ENCODE data around the gene UXS1. TPM values are rescaled to one million over a fixed set of nuclear protein-coding genes. Genes with fewer than 3 reads are reported as not detected.

Gene UXS1
- total and polyA plus RNA-seq, 8 donors: 4.3 to 23.6 (median 10.4) TPM

DNA sequence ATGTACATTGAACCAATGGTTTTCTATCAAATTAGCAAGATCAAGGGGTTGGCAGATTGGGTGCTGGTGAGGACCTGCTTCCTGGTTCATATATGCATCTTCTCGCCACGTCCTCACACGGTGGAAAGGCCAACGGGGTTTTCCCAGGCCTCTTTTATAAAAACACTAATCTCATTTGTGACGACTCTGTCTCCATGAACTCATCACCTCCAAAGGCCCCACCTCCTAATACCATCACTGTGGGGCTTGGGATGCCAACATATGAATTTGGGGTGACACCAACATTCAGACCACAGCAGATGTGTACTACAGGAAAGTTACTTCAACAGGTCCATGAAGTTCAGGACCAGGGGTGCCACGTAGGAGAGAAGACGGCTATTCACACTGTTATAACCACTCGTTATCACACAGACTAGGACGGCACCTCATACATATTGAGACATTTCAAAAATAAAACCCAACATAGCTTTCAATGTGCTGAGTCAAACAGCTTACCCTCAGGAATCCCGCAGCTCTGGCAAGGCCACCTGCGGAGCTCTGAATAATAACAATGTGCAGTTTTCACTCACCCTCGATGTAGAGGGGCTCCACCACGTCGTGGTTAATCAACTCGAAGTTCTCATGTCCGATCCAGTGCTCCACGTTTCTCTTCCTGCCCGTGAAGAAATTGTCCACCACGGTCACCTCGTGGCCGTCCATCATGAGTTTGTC lies 49.3 kb downstream of the UXS1 start:
- no peaks in the 10 kb centered on the region for H3K4me1 ChIP-seq
- intact Hi-C loops (cut with DNase I): no loop called here
- H3K27me3 ChIP-seq: no peaks in the 10 kb centered on the region
- no peak overlapping the region for H3K4me3 ChIP-seq
- WGBS, 2 donors: 89 to 92% methylated on average over 21 of the region's 21 CpGs
- DNase-seq: no peak
- TF ChIP-seq, protein P1, sequence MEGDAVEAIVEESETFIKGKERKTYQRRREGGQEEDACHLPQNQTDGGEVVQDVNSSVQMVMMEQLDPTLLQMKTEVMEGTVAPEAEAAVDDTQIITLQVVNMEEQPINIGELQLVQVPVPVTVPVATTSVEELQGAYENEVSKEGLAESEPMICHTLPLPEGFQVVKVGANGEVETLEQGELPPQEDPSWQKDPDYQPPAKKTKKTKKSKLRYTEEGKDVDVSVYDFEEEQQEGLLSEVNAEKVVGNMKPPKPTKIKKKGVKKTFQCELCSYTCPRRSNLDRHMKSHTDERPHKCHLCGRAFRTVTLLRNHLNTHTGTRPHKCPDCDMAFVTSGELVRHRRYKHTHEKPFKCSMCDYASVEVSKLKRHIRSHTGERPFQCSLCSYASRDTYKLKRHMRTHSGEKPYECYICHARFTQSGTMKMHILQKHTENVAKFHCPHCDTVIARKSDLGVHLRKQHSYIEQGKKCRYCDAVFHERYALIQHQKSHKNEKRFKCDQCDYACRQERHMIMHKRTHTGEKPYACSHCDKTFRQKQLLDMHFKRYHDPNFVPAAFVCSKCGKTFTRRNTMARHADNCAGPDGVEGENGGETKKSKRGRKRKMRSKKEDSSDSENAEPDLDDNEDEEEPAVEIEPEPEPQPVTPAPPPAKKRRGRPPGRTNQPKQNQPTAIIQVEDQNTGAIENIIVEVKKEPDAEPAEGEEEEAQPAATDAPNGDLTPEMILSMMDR (IDR thresholded peaks at IDR 0.05): no peak
- no peaks in the 10 kb centered on the region for H3K9me3 ChIP-seq
- H3K36me3 ChIP-seq: no peaks in the 10 kb centered on the region
- no peak for ATAC-seq
- no peak overlapping the region for H3K27ac ChIP-seq
- FAIRE-seq: no peak

DNA sequence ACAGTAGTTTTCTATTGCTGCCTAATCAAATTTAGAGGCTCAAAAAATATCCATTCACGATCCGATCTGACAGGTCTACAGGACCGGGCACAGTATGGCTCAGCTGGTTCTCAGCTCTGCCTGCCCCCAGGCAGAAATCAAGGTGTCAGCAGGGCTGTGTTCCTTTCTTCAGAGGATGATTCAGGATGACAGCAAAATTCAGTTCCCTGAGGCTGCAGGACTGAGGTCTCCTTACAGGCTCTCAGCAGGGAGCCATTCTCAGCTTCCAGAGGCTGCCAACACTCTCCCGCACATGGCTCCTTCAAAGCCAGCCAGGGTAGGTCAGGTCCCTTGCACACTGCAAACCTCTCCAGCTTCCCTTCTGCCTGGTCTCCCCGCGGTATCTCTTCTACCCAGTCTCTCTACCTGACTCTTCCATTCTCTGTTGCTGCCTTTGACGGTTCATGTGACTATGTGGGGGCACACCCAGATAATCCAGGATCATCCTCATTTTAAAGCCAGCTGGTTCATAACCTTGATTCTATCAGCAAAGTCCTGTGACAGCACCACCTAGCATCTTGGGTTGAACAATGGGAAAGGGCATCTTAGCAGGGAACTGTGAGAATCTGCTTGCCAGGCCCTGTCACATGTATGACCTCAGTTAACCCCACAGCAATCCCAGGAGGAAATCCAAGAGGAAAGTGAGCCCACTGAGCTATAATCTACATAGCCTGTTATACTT lies 50.4 kb downstream of the UXS1 start:
- TF ChIP-seq, protein P1 (IDR thresholded peaks at IDR 0.05): no peak
- FAIRE-seq: no peak
- H3K27me3 ChIP-seq: no peaks in the 10 kb centered on the region
- no peaks in the 10 kb centered on the region for H3K36me3 ChIP-seq
- 95 to 97% methylated on average over 7 of the region's 7 CpGs for WGBS, 2 donors
- no peak overlapping the region for H3K4me3 ChIP-seq
- no peak for DNase-seq
- H3K4me1 ChIP-seq: peaks cover 0 to 3% (median 0%) of the 10 kb centered on the region in 3 donors
- H3K9me3 ChIP-seq: no peaks in the 10 kb centered on the region
- no peak for ATAC-seq
- intact Hi-C loops (cut with DNase I): no loop called here
- no peak overlapping the region for H3K27ac ChIP-seq

DNA sequence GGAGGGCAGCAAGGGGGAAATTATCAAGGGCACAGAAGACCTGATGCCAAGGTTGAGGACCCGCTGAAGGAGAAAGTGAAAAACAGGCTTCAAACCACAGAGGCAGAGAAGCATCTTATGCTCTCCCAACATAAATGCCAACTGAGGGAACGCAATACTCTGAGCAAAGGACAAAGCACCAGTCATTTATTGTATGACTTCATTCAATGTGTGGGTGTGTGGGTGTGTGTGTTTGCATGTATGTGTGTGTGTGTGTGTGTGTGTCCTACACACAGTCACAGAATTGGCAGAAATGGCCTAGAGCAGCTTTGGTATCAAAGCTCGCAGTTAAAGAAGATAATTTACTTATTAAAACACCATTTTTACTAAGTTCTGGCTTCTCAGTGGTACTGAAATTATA lies 51.4 kb downstream of the UXS1 start:
- no peak for ATAC-seq
- Histone ChIP-seq H3K4me3 (no peak overlapping the region), H3K36me3 (no peaks in the 10 kb centered on the region), H3K9me3 (no peaks in the 10 kb centered on the region), H3K27ac (no peak overlapping the region), H3K27me3 (no peaks in the 10 kb centered on the region), H3K4me1 (peaks cover 0 to 3% (median 0%) of the 10 kb centered on the region in 3 donors)
- 95 to 96% methylated on average over 3 of the region's 3 CpGs for whole genome bisulfite sequencing, 2 donors
- intact Hi-C loops (cut with DNase I): no loop called here
- FAIRE-seq: no peak
- TF ChIP-seq, protein P1 (IDR thresholded peaks at IDR 0.05): no peak
- no peak for DNase-seq

DNA sequence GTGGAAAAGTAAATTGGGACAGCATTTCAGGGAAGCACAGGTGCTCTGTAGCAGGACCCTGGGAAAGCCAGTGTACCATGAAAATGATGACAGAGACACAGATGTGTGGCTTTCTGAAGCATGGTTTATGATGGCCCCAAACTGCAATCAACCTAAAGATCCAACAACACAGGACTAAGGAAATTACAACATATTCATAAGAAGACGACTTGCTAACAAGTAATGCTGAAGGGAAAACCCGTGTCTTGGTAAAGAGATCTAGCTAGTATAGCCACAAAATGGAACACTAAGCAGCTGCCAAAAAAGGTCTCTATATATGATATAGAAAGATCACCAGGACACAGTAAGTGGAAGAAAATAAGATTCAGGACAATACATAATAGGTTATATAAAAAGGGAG lies 53.2 kb downstream of the UXS1 start:
- TF ChIP-seq, protein P1 (IDR thresholded peaks at IDR 0.05): no peak
- H3K27me3 ChIP-seq: no peaks in the 10 kb centered on the region
- ATAC-seq: no peak
- FAIRE-seq: no peak
- peaks cover 0 to 3% (median 0%) of the 10 kb centered on the region in 3 donors for H3K4me1 ChIP-seq
- WGBS, 2 donors: 88 to 90% methylated on average over 2 of the region's 2 CpGs
- no peaks in the 10 kb centered on the region for H3K9me3 ChIP-seq
- no peak for DNase-seq
- no peak overlapping the region for H3K4me3 ChIP-seq
- no peak overlapping the region for H3K27ac ChIP-seq
- intact Hi-C loops (cut with DNase I): no loop called here
- H3K36me3 ChIP-seq: no peaks in the 10 kb centered on the region

DNA sequence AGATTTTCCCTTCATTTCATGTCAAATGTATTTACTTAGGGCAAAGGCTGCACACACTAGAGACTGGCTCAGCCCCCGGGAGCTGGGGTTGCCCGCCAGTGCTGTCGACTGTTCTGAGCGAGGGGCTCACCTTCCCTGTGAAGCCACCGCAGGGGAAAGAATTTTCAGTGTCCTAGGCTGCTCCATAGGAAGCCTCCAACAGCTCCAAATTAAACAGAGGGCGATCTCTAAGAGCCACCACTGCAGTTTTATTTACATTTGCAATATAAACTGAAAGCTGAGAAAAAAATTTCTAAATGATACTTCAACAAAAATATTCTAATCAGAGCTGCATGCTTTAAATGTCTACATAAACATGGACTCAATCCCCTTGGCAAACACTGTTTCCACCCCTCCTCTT lies 54.0 kb downstream of the UXS1 start:
- TF ChIP-seq, protein P1 (IDR thresholded peaks at IDR 0.05): no peak
- peaks cover 0 to 3% (median 0%) of the 10 kb centered on the region in 3 donors for H3K4me1 ChIP-seq
- ATAC-seq: no peak
- H3K27me3 ChIP-seq: no peaks in the 10 kb centered on the region
- WGBS, 2 donors: 90 to 92% methylated on average over 6 of the region's 6 CpGs
- H3K27ac ChIP-seq: no peak overlapping the region
- DNase-seq: no peak
- H3K9me3 ChIP-seq: no peaks in the 10 kb centered on the region
- H3K4me3 ChIP-seq: no peak overlapping the region
- intact Hi-C loops (cut with DNase I): no loop called here
- H3K36me3 ChIP-seq: no peaks in the 10 kb centered on the region
- no peak for FAIRE-seq

All from pancreas (tissue), 10 donors.